Activated CD4-positive, alpha-beta T cell treated with anti-CD3 and anti-CD28 coated beads, Interleukin-2, amount 50 U/mL, for 4 hours (primary cell): Measurements from ENCODE around the gene VSIG10L2.

Source experiments
- DNase-seq, 2 experiments: peaks; one replicate each; pipeline ENCODE4 v3.0.0-alpha.2; 2020

Gene VSIG10L2

GRCh38 chr11:125948278-125949051, 2.6 kb downstream of the VSIG10L2 start:
- no peak for DNase-seq

- DNase-seq, result no peak
Measured at GRCh38 chr11:125949271-125950177, 3.7 kb downstream of the VSIG10L2 start.

- no peak for DNase-seq
Measured at GRCh38 chr11:125950178-125950490, 4.3 kb downstream of the VSIG10L2 start.

GRCh38 chr11:125950696-125951651, 5.1 kb downstream of the VSIG10L2 start:
- no peak for DNase-seq

- DNase-seq, result no peak
Measured at GRCh38 chr11:125951731-125952130, 5.9 kb downstream of the VSIG10L2 start.

GRCh38 chr11:125952559-125952958, 6.7 kb downstream of the VSIG10L2 start:
- no peak for DNase-seq

- DNase-seq, result no peak
Measured at GRCh38 chr11:125952973-125953372, 7.1 kb downstream of the VSIG10L2 start.

- no peak for DNase-seq
Measured at GRCh38 chr11:125953401-125953935, 7.6 kb downstream of the VSIG10L2 start.

- no peak for DNase-seq
Measured at GRCh38 chr11:125954123-125954944, 8.5 kb downstream of the VSIG10L2 start.

GRCh38 chr11:125954945-125955640, 9.2 kb downstream of the VSIG10L2 start:
- DNase-seq, result no peak

GRCh38 chr11:125955856-125956255, 10.0 kb downstream of the VSIG10L2 start:
- DNase-seq, result no peak

GRCh38 chr11:125956391-125957134, 10.7 kb downstream of the VSIG10L2 start:
- no peak for DNase-seq

GRCh38 chr11:125957618-125958332, 11.9 kb downstream of the VSIG10L2 start:
- DNase-seq, result no peak

- DNase-seq, result no peak
Measured at GRCh38 chr11:125958872-125959400, 13.1 kb downstream of the VSIG10L2 start.

GRCh38 chr11:125959511-125959910, 13.7 kb downstream of the VSIG10L2 start:
- no peak for DNase-seq

- no peak for DNase-seq
Measured at GRCh38 chr11:125959931-125960330, 14.1 kb downstream of the VSIG10L2 start.

GRCh38 chr11:125960771-125961170, 14.9 kb downstream of the VSIG10L2 start:
- no peak for DNase-seq

GRCh38 chr11:125967515-125967914, 21.7 kb downstream of the VSIG10L2 start:
- no peak for DNase-seq

GRCh38 chr11:125968354-125968753, 22.5 kb downstream of the VSIG10L2 start:
- DNase-seq, result no peak
